WTC11 (cell line): Measurements from ENCODE around the gene VPS35L. TPM values are rescaled to one million over a fixed set of nuclear protein-coding genes. Genes with fewer than 3 reads are reported as not detected.
A peak's percentile ranks its signal among the peaks of the same experiment; 100 is the strongest.

Source experiments
- ATAC-seq: fragments of 200-7000 bp; cut with Tn5 transposase; 2 replicates; pipeline ENCODE4 v1.10.0; 2021; ENCODE audit warnings: mild to moderate bottlenecking, moderate library complexity
- CTCF ChIA-PET: fragments of 300-600 bp; sonication (Branson Sonifier 250); formaldehyde crosslinking; loops from one replicate; lab custom pipeline; 2021; ENCODE audit warnings: antibody characterized with exemption; lab: Charles Lee
- POLR2A ChIA-PET: fragments of 350-600 bp; sonication (Branson Sonifier 250); formaldehyde crosslinking; loops from one replicate; lab custom pipeline; 2021; ENCODE audit warnings: antibody characterized with exemption; lab: Charles Lee
- DNase-seq: peaks from one replicate; pipeline ENCODE4 v3.0.0; 2021; ENCODE audit warnings: low spot score
- H3K27ac Mint-ChIP-seq: 2 replicates; pipeline ENCODE4 v1.8.0; 2021; ENCODE audit warnings: mixed read lengths
- H3K27me3 Mint-ChIP-seq: 2 replicates; pipeline ENCODE4 v1.8.0; 2021; ENCODE audit warnings: low read depth, mild to moderate bottlenecking, moderate library complexity, mixed read lengths
- H3K36me3 Mint-ChIP-seq: 2 replicates; pipeline ENCODE4 v1.8.0; 2021; ENCODE audit warnings: mixed read lengths
- H3K4me1 Mint-ChIP-seq: 2 replicates; pipeline ENCODE4 v1.8.0; 2022; ENCODE audit warnings: mixed read lengths
- H3K4me3 Mint-ChIP-seq: 2 replicates; pipeline ENCODE4 v1.8.0; 2021; ENCODE audit warnings: mild to moderate bottlenecking, moderate library complexity, mixed read lengths
- H3K9me3 Mint-ChIP-seq: 2 replicates; pipeline ENCODE4 v1.8.0; 2021; ENCODE audit warnings: mixed read lengths
- AFF4 ChIP-seq: sonication (generic); formaldehyde crosslinking; IDR thresholded peaks from 2 replicates; pipeline ENCODE4 v1.8.1; 2023; ENCODE audit warnings: mild to moderate bottlenecking, missing genetic modification reagents, borderline replicate concordance
- ARID4B ChIP-seq: sonication (generic); formaldehyde crosslinking; IDR thresholded peaks from 2 replicates; pipeline ENCODE4 v1.8.0; 2023; ENCODE audit warnings: missing genetic modification reagents, mild to moderate bottlenecking, borderline replicate concordance
- ATF1 ChIP-seq: sonication (generic); formaldehyde crosslinking; IDR thresholded peaks from 2 replicates; pipeline ENCODE4 v1.8.1; 2023; ENCODE audit warnings: mild to moderate bottlenecking, moderate library complexity, missing genetic modification reagents
- CTCF ChIP-seq: fragments of 200-600 bp; IDR thresholded peaks from 2 replicates; pipeline ENCODE4 v1.8.0; 2022; ENCODE audit warnings: antibody characterized with exemption
- ELF4 ChIP-seq: sonication (generic); formaldehyde crosslinking; IDR thresholded peaks from 2 replicates; pipeline ENCODE4 v1.8.1; 2022; ENCODE audit warnings: low read depth, mild to moderate bottlenecking, moderate library complexity, missing genetic modification reagents
- EMX1 ChIP-seq: fragments of 250-450 bp; sonication (Bioruptor Pico); IDR thresholded peaks from 2 replicates; pipeline ENCODE4 v1.8.0; 2021; ENCODE audit warnings: mild to moderate bottlenecking
- ERG ChIP-seq: fragments of 250-450 bp; sonication (Bioruptor Pico); IDR thresholded peaks from 2 replicates; pipeline ENCODE4 v1.8.0; 2021; ENCODE audit warnings: mild to moderate bottlenecking
- GABPB1 ChIP-seq: sonication (generic); formaldehyde crosslinking; IDR thresholded peaks from 2 replicates; pipeline ENCODE4 v1.8.1; 2023; ENCODE audit warnings: mild to moderate bottlenecking, missing genetic modification reagents
- MXD4 ChIP-seq: fragments of 250-450 bp; sonication (Bioruptor Pico); IDR thresholded peaks from 2 replicates; pipeline ENCODE4 v1.8.0; 2021; ENCODE audit warnings: mild to moderate bottlenecking, moderate library complexity, borderline replicate concordance
- MYBL2 ChIP-seq: sonication (generic); formaldehyde crosslinking; IDR thresholded peaks from 2 replicates; pipeline ENCODE4 v1.8.1; 2023; ENCODE audit warnings: mild to moderate bottlenecking, moderate library complexity, missing genetic modification reagents
- NR3C1 ChIP-seq: sonication (generic); formaldehyde crosslinking; conservative IDR thresholded peaks from 2 replicates; pipeline ENCODE4 v1.8.1; 2023; ENCODE audit warnings: low read depth, mild to moderate bottlenecking, missing genetic modification reagents
- ZNF219 ChIP-seq: sonication (generic); formaldehyde crosslinking; IDR thresholded peaks from 2 replicates; pipeline ENCODE4 v1.8.0; 2023; ENCODE audit warnings: missing genetic modification reagents, mild to moderate bottlenecking, borderline replicate concordance
- ZNF423 ChIP-seq: fragments of 250-450 bp; sonication (Bioruptor Pico); IDR thresholded peaks from 2 replicates; pipeline ENCODE4 v2.1.2; 2022; ENCODE audit warnings: mild to moderate bottlenecking, moderate library complexity
- ZNF671 ChIP-seq: fragments of 250-450 bp; sonication (Bioruptor Pico); IDR thresholded peaks from 2 replicates; pipeline ENCODE4 v1.8.0; 2021; ENCODE audit warnings: mild to moderate bottlenecking
- ZSCAN18 ChIP-seq: fragments of 250-450 bp; sonication (Bioruptor Pico); IDR thresholded peaks from 2 replicates; pipeline ENCODE4 v2.1.2; 2022; ENCODE audit warnings: mild to moderate bottlenecking, moderate library complexity
- total RNA-seq: library from RNA; stranded (reverse); gene quantifications from 3 replicates; pipeline ENCODE4 v1.2.3, GENCODE V29; 2021
- TF ChIP-seq, protein P1 (sequence below): sonication (generic); formaldehyde crosslinking; IDR thresholded peaks from 2 replicates; pipeline ENCODE4 v1.8.1; 2022; ENCODE audit warnings: low read depth, mild to moderate bottlenecking, moderate library complexity, missing genetic modification reagents, borderline replicate concordance
- TF ChIP-seq, protein P2 (sequence below): sonication (generic); formaldehyde crosslinking; IDR thresholded peaks from 2 replicates; pipeline ENCODE4 v1.8.1; 2023; ENCODE audit warnings: mild to moderate bottlenecking, missing genetic modification reagents

Gene VPS35L
- total RNA-seq, 1 experiment from 2014 or later, result 59.7 TPM

DNA sequence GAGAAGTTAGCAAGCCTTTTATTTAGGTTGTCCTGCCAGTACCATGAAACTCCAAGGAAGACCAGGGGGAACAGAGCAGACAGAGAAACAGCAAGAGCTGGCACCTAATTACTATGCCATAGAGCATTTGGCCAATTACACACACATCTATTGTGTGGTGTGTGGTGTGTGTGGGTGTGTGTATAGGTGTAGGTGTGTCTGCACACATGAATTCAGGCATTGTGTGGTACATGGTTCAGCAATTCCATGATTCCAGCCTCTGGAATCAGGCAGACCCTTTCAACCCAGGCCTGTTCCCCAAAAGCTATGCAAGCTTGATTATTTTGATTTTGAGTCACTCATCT lies 188.3 kb downstream of the VPS35L start:
- H3K36me3 Mint-ChIP-seq, result no peaks in the 10 kb centered on the region
- no peaks in the 10 kb centered on the region for H3K9me3 Mint-ChIP-seq
- no peak overlapping the region for H3K27ac Mint-ChIP-seq
- no peak for TF ChIP-seq CTCF
- no peak for TF ChIP-seq MYBL2 (CRISPR knock-in tag)
- TF ChIP-seq ARID4B (CRISPR knock-in tag), result no peak
- TF ChIP-seq ERG (CRISPR knock-in tag), result no peak
- TF ChIP-seq ZNF219 (CRISPR knock-in tag), result no peak
- TF ChIP-seq ELF4, result no peak
- TF ChIP-seq, protein P1, sequence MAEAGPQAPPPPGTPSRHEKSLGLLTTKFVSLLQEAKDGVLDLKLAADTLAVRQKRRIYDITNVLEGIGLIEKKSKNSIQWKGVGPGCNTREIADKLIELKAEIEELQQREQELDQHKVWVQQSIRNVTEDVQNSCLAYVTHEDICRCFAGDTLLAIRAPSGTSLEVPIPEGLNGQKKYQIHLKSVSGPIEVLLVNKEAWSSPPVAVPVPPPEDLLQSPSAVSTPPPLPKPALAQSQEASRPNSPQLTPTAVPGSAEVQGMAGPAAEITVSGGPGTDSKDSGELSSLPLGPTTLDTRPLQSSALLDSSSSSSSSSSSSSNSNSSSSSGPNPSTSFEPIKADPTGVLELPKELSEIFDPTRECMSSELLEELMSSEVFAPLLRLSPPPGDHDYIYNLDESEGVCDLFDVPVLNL (CRISPR knock-in tag), result no peak
- no peak for TF ChIP-seq ATF1
- no peak for TF ChIP-seq ZNF671 (CRISPR knock-in tag)
- no peak for TF ChIP-seq ZNF423
- TF ChIP-seq GABPB1 (CRISPR knock-in tag), result no peak
- no peak for TF ChIP-seq EMX1
- TF ChIP-seq, protein P2, sequence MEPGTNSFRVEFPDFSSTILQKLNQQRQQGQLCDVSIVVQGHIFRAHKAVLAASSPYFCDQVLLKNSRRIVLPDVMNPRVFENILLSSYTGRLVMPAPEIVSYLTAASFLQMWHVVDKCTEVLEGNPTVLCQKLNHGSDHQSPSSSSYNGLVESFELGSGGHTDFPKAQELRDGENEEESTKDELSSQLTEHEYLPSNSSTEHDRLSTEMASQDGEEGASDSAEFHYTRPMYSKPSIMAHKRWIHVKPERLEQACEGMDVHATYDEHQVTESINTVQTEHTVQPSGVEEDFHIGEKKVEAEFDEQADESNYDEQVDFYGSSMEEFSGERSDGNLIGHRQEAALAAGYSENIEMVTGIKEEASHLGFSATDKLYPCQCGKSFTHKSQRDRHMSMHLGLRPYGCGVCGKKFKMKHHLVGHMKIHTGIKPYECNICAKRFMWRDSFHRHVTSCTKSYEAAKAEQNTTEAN (CRISPR knock-in tag), result no peak
- no peak for TF ChIP-seq NR3C1
- TF ChIP-seq ZSCAN18 (CRISPR knock-in tag), result no peak
- ChIA-PET CTCF (no interaction called here), POLR2A (no interaction called here)
- H3K27me3 Mint-ChIP-seq, result no peaks in the 10 kb centered on the region
- DNase-seq (no peak), ATAC-seq (no peak)
- peaks cover under 1% of the 10 kb centered on the region; the same call in 1 of the 2 replicates for H3K4me1 Mint-ChIP-seq
- H3K4me3 Mint-ChIP-seq, result no peak overlapping the region

DNA sequence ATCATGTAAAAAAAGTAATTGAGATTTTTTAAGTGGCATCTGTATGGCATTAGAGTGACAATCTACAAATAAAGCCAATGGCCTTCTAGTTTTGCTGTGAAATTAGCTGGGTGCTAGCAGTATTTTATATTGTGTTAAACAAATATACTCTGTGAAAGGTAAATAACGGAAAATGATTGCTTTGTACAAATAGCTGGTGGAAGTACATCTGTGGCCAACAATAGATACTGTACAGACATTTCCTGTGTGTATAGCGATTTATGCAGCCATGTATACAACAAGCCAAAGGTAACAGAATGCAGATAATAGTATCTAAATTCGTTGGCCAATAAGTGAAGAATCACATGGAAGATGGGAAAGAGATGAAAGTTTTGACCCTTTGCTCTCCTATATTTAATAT lies 189.2 kb downstream of the VPS35L start:
- no peaks in the 10 kb centered on the region for H3K36me3 Mint-ChIP-seq
- ATAC-seq, result no peak
- no peak overlapping the region for H3K27ac Mint-ChIP-seq
- H3K4me3 Mint-ChIP-seq, result no peak overlapping the region
- CTCF ChIA-PET, result no interaction called here
- no peaks in the 10 kb centered on the region for H3K27me3 Mint-ChIP-seq
- no peak for TF ChIP-seq AFF4 (CRISPR knock-in tag)
- TF ChIP-seq, protein P1 (CRISPR knock-in tag), result no peak
- TF ChIP-seq MXD4 (CRISPR knock-in tag), result no peak
- TF ChIP-seq GABPB1 (CRISPR knock-in tag), result peak; percentile 26; the same call in 1 of the 2 replicates
- no peak for DNase-seq
- POLR2A ChIA-PET, result no interaction called here
- no peaks in the 10 kb centered on the region for H3K9me3 Mint-ChIP-seq
- H3K4me1 Mint-ChIP-seq, result peaks cover 2% of the 10 kb centered on the region; the same call in 1 of the 2 replicates
